CD1c-positive myeloid dendritic cell (primary cell): Measurements from ENCODE around the gene SOX13.
A peak's percentile ranks its signal among the peaks of the same experiment; 100 is the strongest.
"Not testable (repeated sequence)": the region's sequence is repeated elsewhere in the genome, so short reads cannot be mapped to it uniquely, and the experiment has no call there.

Source experiments
- DNase-seq: peaks from one replicate; pipeline ENCODE4 v3.0.0-alpha.2; 2016; ENCODE audit errors: extremely low spot score

Gene SOX13

DNA sequence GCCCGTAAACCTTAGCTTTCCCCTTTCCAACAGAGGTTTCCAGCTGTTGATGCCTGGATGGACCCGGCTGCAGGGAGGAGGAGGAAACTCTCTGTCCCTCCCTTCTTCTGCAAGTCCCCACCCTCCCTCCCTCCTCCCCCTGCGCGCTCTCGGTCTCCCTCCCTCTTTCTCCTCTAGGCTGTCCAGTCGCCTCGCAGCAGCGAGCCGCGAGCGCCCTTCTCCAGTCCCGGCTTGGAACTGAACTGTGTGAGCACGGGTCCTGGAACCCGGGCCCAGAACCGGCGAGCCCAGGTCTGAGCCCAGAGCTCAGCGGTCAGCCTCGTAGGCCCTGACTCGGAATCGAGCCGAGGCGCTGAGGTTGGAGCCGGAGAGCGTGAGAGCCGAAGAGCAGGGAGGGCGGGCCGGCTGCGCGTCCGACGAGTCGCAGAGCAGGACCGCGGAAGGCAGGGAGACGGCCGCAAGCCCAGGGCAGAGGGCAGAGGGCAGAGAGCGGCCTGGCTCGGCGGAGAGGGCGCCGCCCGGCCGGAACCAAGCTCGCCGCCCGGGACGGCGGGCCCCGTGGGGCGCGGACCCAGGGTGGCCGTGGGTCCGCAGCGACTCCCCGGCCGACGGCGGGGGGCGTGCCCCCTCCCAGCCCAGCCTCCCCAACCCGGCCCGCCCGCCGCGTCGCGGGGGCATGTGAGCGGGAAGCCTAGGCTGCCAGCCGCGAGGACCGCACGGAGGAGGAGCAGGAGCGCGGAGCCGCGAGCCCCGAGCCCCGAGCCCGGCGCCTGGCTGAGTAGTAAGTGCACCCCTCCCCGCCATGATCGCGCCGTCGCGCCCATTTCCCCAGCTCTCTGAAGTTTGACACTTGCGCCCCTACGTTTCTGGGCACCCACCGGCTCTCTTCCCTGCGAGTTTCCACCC is at the start of gene SOX13:
SOX13 (plus strand) TSS at position 185 of the 906 bp plus-strand sequence. CDS start 39,801 bp downstream, outside the sequence.
- peak; percentile 45 for DNase-seq

GRCh38 chr1:204025917-204026707 is 46.8 kb upstream of the SOX13 start:
- DNase-seq = no peak

DNA sequence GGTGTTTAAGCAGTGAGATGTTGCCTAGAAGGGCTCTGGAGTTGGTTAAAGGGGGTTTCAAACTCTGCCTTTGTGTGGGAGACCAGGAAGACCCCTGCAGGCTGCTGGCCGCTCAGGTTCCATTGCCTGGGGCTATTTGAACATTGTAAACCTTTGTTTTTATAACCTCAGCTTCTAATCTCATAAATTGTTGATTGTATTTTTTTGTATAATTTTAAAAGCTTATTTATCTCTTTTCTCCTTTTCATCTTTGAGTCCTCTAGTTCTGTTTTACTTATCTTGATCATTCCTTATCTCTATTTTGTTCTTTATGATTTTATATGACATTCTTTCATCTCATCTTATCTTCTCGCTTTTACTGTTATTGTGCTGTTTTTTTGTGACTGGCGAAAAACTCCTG is 45.5 kb upstream of the SOX13 start:
- DNase-seq = no peak

- no peak for DNase-seq
These were observed 43.9 kb upstream of the SOX13 start for GRCh38 chr1:204029016-204029415.

DNA sequence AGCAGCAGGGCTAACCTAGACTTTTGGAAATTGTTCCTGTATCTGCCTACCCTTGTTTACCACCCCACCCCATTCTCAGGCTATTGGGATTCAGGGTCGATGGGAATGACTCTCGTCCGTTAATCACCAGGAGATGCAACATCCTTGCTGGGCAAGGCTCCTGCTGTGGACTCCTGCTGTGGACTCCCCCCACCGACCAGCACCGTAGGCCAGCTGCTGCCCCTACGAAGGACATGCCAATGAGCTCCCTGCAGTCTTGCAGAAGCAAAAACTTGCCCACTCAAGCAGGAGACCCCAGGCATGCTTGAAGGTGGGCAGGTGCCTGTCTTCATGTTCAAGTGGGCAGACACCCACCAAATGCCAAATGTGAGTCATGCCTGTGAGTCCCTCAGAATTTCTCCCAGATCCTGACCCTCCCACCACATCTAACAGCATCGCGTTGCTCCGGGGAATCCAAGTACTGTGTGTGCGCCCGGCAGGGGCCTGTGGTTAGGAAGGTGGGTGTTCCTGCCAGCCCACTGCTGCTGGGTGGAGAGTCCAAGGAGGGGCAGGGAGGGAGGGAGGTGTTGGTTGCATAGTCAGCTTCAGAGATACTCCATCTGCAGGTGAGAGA is 41.7 kb upstream of the SOX13 start:
- DNase-seq = no peak

- DNase-seq = no peak
These were observed 40.2 kb upstream of the SOX13 start for GRCh38 chr1:204032642-204033235.

DNA sequence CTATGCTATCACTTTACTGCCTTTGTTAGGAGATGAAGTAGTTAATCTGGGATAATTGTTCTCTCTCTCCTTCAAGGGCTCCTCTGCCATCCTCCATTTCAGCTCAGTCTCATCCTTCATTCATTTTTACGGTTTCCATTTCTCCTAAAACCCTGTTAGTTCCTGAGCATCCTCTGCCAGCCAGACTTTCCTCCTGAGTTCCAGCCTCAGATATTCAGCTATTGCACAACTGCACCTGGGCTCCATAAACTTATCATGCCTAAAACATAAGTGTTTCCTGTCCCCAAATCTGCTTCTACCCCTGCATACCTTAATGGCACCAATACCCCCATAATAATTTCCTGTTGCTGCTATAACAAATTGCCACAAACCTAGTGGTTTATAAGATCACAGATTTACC is 39.6 kb upstream of the SOX13 start:
- DNase-seq = no peak

GRCh38 chr1:204036882-204037655 is 35.8 kb upstream of the SOX13 start:
- DNase-seq = no peak

- DNase-seq = no peak
These were observed 31.6 kb upstream of the SOX13 start for GRCh38 chr1:204041232-204041767.

DNA sequence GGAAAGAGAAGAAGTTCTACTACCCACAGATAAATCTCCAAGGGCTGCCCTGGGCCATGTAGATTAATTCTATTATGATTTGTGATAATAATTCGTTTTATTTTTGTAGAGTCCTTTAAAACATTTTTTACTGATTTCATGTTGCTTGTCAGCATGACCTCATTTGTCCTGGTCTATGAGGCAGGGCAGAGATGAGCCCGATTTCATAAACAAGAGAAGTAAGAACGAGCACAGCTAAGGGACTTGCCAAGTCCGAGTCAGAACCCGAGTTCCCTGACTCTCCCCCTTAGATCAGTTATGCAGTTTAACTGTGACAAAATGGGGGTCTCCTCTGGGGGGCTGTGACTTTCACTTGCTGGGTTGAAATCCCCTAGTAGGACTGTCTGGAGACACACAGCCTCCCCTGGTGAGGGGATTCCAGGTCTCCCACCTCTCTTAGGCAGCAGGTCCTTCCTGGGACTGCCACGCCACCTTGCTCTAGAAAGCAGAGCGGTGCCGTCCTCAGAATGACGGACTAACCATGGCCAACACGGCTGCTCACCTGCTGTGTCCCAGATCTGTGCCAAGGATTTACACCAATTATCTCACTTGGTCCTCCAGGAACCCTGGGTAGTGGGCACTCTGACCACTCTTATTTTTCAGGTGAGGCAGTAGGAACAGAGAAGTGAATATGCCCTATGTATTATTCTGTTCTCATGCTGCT is 31.0 kb upstream of the SOX13 start:
- DNase-seq = no peak

- no peak for DNase-seq
These were observed 30.4 kb upstream of the SOX13 start for GRCh38 chr1:204042516-204042915.

DNA sequence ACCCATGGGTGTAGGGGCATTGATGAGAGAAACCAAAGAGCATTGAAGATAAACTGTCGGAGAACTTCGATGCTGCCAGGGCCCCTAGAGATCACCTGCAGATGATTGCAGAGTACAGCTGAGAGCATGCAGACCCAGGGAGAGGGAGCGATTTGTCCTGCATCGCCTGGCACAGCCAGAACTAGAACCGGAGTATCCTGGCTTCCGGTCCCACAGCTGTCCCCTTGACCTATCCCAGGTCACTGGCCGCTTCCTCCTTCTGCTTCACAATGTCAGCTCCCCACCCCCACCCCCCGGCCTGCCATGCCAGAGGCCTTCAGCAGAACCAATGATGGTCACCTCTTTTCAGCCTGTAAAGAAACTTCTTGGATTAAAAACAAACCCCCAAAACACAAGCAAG is 29.2 kb upstream of the SOX13 start:
- no peak for DNase-seq

DNA sequence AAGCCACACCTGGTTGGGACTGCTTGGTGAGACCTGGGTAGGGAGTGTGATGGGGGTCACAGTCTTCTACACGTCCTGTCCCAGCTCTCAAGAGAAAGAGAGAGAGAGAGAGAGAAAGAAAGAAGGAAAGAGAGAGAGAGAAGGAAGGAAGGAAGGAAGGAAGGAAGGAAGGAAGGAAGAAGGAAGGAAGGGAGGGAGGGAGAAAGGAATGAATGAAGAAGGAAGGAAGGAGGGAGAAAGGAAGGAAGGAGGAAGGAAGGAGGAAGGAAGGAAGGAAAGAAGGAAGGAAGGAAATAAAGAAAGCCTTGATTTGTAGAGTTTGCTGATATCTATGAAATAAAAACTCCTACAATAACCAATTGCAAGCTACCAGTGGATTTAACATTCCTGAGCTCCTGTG is 28.5 kb upstream of the SOX13 start:
- DNase-seq = no peak

DNA sequence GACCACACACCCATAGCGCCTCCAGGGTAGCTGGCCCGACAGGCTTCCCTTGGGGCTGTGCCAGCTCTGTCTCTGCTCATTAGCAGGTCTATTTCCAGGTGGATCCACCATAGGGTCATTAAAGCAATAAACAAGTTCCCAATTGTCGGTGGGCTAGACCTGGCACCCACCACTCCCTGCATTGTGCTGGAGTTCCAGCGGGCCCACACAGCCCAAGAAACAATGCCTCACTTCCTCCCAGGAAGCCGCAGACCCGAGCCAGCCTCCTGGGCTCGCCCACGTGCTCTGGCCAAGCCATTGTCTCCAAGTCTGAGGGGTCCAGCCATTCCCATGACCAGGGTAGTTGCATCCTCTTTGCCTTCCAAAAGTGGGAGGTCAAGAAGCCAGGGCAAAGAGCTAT is 27.5 kb upstream of the SOX13 start:
- peak; percentile 5 for DNase-seq

DNA sequence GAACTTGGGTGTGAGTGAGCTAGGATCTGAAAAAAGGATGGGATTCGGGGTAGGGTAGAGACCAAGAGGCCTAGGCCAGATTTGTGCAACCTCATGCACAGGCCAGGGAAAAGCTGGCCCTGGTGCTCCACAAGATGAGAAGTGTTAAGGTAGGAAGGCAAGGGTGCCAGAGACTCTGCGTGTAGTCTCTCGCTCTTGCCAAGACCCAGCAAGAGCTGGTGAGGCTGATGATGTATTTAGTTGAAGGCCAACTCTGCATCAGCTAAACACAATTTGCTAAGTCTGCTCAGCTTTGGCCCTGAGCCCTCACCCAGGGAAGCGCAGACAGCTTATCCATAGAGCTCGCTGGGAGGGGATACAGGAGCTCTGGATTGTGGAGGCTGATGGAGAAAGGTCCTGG is 26.6 kb upstream of the SOX13 start:
- no peak for DNase-seq

DNA sequence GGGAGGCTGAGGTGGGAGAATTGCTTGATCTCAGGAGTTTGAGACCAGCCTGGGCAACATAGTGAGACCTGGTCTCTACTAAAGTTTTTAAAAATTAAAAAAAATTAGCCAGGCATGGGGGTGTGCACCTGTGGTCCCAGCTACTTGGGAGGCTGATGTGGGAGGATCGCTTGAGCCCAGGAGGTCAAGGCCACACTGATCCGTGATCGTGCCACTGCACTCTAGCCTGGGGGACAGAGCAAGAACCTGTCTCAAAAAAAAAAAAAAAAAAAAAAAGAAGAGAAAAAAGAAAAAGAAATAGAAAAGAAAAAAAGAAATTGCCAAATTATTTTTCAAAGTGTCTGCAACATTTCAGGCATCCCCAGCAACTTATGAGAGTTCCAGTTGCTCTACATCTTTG is 24.1 kb upstream of the SOX13 start:
- DNase-seq = not testable (repeated sequence)

DNA sequence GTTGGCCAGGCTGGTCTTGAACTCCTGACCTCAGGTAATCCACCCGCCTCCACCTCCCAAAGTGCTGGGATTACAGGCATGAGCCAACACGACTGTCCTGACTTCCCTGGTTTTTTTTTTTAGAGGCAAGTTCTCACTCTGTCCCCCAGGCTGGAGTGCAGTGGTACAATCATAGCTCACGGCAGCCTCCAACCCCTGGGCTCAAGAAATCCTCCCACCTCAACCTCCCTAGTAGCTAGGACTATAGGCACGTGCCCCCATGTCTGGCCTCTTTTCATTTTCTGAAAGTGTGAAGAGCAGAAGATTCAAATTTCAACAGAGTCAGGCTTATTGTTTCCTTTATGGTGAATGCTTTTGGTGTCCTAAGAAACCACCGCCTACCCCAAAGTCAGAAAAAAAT is 21.7 kb upstream of the SOX13 start:
- no peak for DNase-seq

- DNase-seq = no peak
These were observed 21.2 kb upstream of the SOX13 start for GRCh38 chr1:204051718-204052117.

GRCh38 chr1:204053893-204054292 is 19.0 kb upstream of the SOX13 start:
- DNase-seq = no peak

GRCh38 chr1:204059970-204060369 is 12.9 kb upstream of the SOX13 start:
- no peak for DNase-seq
